ENCODE measurements around the gene SH3BP5L.
A peak's percentile ranks its signal among the peaks of the same experiment; 100 is the strongest.
"Not testable (repeated sequence)": the region's sequence is repeated elsewhere in the genome, so short reads cannot be mapped to it uniquely, and the experiment has no call there.

Gene SH3BP5L

GRCh38 chr1:248805876-248806275 is 19.8 kb downstream of the SH3BP5L start:
- DNase-seq (ENCODE audit: low spot score), result no peak
- TF ChIP-seq, protein P1, sequence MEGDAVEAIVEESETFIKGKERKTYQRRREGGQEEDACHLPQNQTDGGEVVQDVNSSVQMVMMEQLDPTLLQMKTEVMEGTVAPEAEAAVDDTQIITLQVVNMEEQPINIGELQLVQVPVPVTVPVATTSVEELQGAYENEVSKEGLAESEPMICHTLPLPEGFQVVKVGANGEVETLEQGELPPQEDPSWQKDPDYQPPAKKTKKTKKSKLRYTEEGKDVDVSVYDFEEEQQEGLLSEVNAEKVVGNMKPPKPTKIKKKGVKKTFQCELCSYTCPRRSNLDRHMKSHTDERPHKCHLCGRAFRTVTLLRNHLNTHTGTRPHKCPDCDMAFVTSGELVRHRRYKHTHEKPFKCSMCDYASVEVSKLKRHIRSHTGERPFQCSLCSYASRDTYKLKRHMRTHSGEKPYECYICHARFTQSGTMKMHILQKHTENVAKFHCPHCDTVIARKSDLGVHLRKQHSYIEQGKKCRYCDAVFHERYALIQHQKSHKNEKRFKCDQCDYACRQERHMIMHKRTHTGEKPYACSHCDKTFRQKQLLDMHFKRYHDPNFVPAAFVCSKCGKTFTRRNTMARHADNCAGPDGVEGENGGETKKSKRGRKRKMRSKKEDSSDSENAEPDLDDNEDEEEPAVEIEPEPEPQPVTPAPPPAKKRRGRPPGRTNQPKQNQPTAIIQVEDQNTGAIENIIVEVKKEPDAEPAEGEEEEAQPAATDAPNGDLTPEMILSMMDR (IDR thresholded peaks at IDR 0.05; ENCODE audit: extremely low read depth, insufficient read depth, missing control alignments), result no peak

GRCh38 chr1:248804771-248805681 is 20.7 kb downstream of the SH3BP5L start:
- in situ Hi-C loops (cut with MboI; ENCODE audit: low pct_unique_long_range_greater_than_20kb, low sequenced_read_pairs, unreplicated experiment), result no loop called here
- DNase-seq (ENCODE audit: low spot score), result peak; percentile 70
- TF ChIP-seq, protein P1 (IDR thresholded peaks at IDR 0.05; ENCODE audit: extremely low read depth, insufficient read depth, missing control alignments), result no peak

More at GRCh38 chr1:248805876-248806275, 19.8 kb downstream of the SH3BP5L start:
- in situ Hi-C loops (cut with MboI; ENCODE audit: low pct_unique_long_range_greater_than_20kb, low sequenced_read_pairs, unreplicated experiment), result no loop called here

GRCh38 chr1:248803501-248803900 is 22.2 kb downstream of the SH3BP5L start:
- DNase-seq (ENCODE audit: low spot score); in situ Hi-C loops (cut with MboI; ENCODE audit: low pct_unique_long_range_greater_than_20kb, low sequenced_read_pairs, unreplicated experiment): not testable (repeated sequence)

- TF ChIP-seq, protein P1 (IDR thresholded peaks at IDR 0.05; ENCODE audit: extremely low read depth, insufficient read depth, missing control alignments), result no peak
- DNase-seq (ENCODE audit: low spot score), result no peak
- in situ Hi-C loops (cut with MboI; ENCODE audit: low pct_unique_long_range_greater_than_20kb, low sequenced_read_pairs, unreplicated experiment), result no loop called here
Observed at GRCh38 chr1:248802454-248802853, 23.3 kb downstream of the SH3BP5L start.

GRCh38 chr1:248800459-248800858 is 25.3 kb downstream of the SH3BP5L start:
- in situ Hi-C loops (cut with MboI; ENCODE audit: low pct_unique_long_range_greater_than_20kb, low sequenced_read_pairs, unreplicated experiment), result no loop called here
- TF ChIP-seq, protein P1 (IDR thresholded peaks at IDR 0.05; ENCODE audit: extremely low read depth, insufficient read depth, missing control alignments), result no peak

GRCh38 chr1:248798791-248799190 is 26.9 kb downstream of the SH3BP5L start:
- in situ Hi-C loops (cut with MboI; ENCODE audit: low pct_unique_long_range_greater_than_20kb, low sequenced_read_pairs, unreplicated experiment), result no loop called here
- TF ChIP-seq, protein P1 (IDR thresholded peaks at IDR 0.05; ENCODE audit: extremely low read depth, insufficient read depth, missing control alignments), result no peak
- DNase-seq (ENCODE audit: low spot score), result no peak

More at GRCh38 chr1:248800459-248800858, 25.3 kb downstream of the SH3BP5L start:
- DNase-seq (ENCODE audit: low spot score), result no peak

DNA sequence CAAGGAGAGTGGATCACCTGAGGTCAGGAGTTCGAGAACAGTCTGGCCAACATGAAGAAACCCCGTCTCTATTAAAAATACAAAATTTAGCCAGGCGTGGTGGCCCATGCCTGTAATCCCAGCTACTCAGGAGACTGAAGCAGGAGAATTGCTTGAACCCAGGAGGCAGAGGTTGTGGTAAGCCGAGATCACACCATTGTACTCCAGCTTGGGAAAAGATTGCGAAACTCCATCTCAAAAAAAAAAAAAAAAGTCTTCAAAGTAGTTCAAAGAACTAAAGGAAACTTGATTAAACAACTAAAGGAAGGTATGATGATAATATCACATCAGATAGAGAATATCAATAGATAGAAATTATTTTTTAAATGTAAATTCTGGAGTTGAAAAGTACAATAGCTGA is 31.1 kb downstream of the SH3BP5L start:
- DNase-seq (ENCODE audit: low spot score); in situ Hi-C loops (cut with MboI; ENCODE audit: low pct_unique_long_range_greater_than_20kb, low sequenced_read_pairs, unreplicated experiment): not testable (repeated sequence)
